C4-2B (cell line): ENCODE results near the gene GMDS.

ENCODE experiments used
- H3K27ac ChIP-seq: fragments of 450-650 bp; 2 replicates; pipeline ENCODE4 v1.5.1; 2017
- CTCF ChIP-seq: fragments of 450-650 bp; conservative IDR thresholded peaks from 2 replicates; pipeline ENCODE4 v1.5.1; 2017; ENCODE audit warnings: mild to moderate bottlenecking
- ZFX ChIP-seq: fragments of 450-650 bp; IDR thresholded peaks from 2 replicates; pipeline ENCODE4 v1.6.1; 2017

The GMDS gene

GRCh38 chr6:2081155-2082138, 164.0 kb downstream of the GMDS start:
- no peak overlapping the region for H3K27ac ChIP-seq

DNA sequence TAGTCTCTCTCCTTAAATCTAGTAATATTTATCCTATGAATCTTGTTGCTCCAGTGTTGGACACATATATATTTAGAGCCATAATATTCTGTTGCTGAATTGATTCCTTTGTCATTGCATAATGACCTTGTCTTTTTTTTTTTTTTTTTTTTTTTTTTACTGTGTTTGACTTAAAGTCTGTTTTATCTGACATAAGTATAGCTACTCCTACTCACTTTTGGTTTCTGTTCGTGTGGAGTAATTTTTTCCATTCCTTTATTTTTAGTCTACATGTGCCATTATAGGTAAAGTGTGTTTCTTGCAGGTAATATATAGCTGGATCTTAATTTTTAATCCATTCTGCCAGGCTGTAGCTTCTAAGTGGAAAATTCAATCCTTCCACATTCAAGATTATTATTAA, 166.5 kb downstream of the GMDS start:
- TF ChIP-seq ZFX (no peak), CTCF (no peak)
- H3K27ac ChIP-seq, result no peak overlapping the region

More at GRCh38 chr6:2081155-2082138, 164.0 kb downstream of the GMDS start:
- TF ChIP-seq CTCF, result no peak
- TF ChIP-seq ZFX, result no peak

DNA sequence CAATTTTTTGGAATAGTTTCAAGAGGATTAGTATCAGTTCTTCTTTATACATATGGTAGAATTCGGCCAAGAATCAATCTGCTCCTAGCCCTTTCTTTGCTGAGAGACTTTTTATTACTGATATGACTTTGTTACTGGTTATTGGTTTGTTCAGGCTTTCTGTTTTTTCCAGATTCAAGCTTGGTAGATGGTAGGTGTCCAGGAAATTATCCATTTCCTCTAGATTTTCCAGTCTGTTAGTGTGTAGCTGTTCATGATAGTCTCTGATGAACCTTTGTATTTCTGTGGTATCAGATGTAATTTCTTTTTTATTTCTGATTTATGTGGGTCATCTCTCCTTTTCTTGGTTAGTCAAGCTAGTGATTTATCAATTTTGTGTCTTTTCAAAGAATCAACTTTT, 167.6 kb downstream of the GMDS start:
- H3K27ac ChIP-seq, result no peak overlapping the region
- TF ChIP-seq ZFX (no peak), CTCF (no peak)

DNA sequence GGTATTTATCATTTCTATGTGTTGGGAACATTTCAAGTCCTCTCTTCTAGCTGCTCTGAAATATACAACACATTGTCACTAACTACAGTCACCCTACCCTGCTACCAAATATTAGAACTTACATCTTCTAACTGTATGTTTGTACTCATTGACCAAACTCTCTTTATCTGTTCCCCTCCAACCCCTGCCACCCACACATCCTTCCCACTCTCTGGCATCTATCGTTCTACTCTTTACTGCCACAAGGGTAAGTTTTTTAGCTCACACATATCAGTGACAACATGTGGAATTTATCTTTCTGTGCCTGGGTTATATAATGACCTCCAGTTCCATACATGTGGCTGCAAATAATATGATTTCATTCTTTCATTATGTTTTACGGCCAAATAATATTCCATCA, 171.9 kb downstream of the GMDS start:
- no peak for TF ChIP-seq ZFX
- no peak for TF ChIP-seq CTCF

GRCh38 chr6:2072453-2072852, 173.0 kb downstream of the GMDS start:
- no peak overlapping the region for H3K27ac ChIP-seq
- TF ChIP-seq CTCF, result no peak
- TF ChIP-seq ZFX, result no peak

More for the DNA sequence above, 171.9 kb downstream of the GMDS start:
- no peak overlapping the region for H3K27ac ChIP-seq

GRCh38 chr6:2063547-2063946, 181.9 kb downstream of the GMDS start:
- TF ChIP-seq CTCF (no peak), ZFX (no peak)
- H3K27ac ChIP-seq, result no peak overlapping the region

- TF ChIP-seq CTCF (no peak), ZFX (no peak)
- no peak overlapping the region for H3K27ac ChIP-seq
These were observed 183.5 kb downstream of the GMDS start for GRCh38 chr6:2061880-2062279.
